ENCODE measurements around the gene SF3B1.

DNA sequence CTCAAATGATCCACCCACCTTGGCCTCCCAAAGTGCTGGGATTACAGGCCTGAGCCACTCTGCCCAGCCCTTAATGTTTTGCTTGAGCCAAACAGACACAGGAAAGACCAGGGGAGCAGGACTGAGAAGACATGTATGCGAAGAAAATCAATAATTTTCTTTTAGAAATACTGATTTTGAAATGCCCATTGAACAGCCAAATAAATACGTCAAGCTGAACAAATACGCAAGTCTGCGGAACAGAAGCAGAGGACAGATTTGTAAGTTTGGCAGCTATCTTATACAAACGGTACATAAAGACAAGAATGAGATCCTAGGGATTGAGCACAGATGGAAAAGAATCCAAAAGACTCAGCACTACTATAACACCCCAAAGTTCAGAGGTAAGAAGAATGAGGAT, 20.8 kb downstream of the SF3B1 start:
- TF ChIP-seq, protein P1, sequence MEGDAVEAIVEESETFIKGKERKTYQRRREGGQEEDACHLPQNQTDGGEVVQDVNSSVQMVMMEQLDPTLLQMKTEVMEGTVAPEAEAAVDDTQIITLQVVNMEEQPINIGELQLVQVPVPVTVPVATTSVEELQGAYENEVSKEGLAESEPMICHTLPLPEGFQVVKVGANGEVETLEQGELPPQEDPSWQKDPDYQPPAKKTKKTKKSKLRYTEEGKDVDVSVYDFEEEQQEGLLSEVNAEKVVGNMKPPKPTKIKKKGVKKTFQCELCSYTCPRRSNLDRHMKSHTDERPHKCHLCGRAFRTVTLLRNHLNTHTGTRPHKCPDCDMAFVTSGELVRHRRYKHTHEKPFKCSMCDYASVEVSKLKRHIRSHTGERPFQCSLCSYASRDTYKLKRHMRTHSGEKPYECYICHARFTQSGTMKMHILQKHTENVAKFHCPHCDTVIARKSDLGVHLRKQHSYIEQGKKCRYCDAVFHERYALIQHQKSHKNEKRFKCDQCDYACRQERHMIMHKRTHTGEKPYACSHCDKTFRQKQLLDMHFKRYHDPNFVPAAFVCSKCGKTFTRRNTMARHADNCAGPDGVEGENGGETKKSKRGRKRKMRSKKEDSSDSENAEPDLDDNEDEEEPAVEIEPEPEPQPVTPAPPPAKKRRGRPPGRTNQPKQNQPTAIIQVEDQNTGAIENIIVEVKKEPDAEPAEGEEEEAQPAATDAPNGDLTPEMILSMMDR (conservative IDR thresholded peaks at IDR 0.05; ENCODE audit: low read length), result no peak
- no peak for TF ChIP-seq EZH2phosphoT487 (IDR thresholded peaks at IDR 0.05; ENCODE audit: borderline replicate concordance)
